SK-N-SH (cell line): ENCODE data around the gene SACM1L.

Experiments used
- EZH2phosphoT487 ChIP-seq: fragments of 200-600 bp; sonication (generic); IDR thresholded peaks from 2 replicates; pipeline ENCODE4 v1.6.1; 2017; ENCODE audit warnings: low read depth, mixed run types, mild to moderate bottlenecking, antibody characterized with exemption, moderate library complexity, borderline replicate concordance
- FOXM1 ChIP-seq: IDR thresholded peaks from 2 replicates; pipeline ENCODE4 v1.4.0; 2012; ENCODE audit warnings: low read depth, mild to moderate bottlenecking
- JUND ChIP-seq: IDR thresholded peaks from 2 replicates; pipeline ENCODE4 v1.4.0; 2012
- NFIC ChIP-seq: IDR thresholded peaks from 2 replicates; pipeline ENCODE4 v1.4.0; 2012; ENCODE audit warnings: borderline replicate concordance
- POLR2AphosphoS5 ChIP-seq: IDR thresholded peaks from 2 replicates; pipeline ENCODE4 v1.6.1; 2012; ENCODE audit warnings: low read depth, low read length
- RFX5 ChIP-seq: IDR thresholded peaks from 2 replicates; pipeline ENCODE4 v1.6.1; 2012; ENCODE audit warnings: mild to moderate bottlenecking, improper control_type of control experiment, low read length
- SMC3 ChIP-seq: IDR thresholded peaks from 2 replicates; pipeline ENCODE4 v1.6.1; 2012; ENCODE audit warnings: low read depth, low read length, improper control_type of control experiment
- TAF1 ChIP-seq: IDR thresholded peaks from 2 replicates; pipeline ENCODE4 v1.6.1; 2012; ENCODE audit warnings: low read depth, mild to moderate bottlenecking, low read length, moderate library complexity, borderline replicate concordance
- TCF12 ChIP-seq: IDR thresholded peaks from 2 replicates; pipeline ENCODE4 v1.4.0; 2012
- YY1 ChIP-seq: IDR thresholded peaks from 2 replicates; pipeline ENCODE4 v1.4.0; 2012; ENCODE audit warnings: low read depth, mild to moderate bottlenecking
- TF ChIP-seq, protein P1 (sequence below): IDR thresholded peaks from 2 replicates; pipeline ENCODE4 v1.4.0; 2012; ENCODE audit warnings: low read depth, borderline replicate concordance
- TF ChIP-seq, protein P2 (sequence below): fragments of 200-600 bp; sonication (generic); IDR thresholded peaks from 2 replicates; pipeline ENCODE4 v1.6.1; 2017; ENCODE audit warnings: antibody characterized with exemption, mild to moderate bottlenecking, moderate library complexity
- TF ChIP-seq, protein P3 (sequence below): IDR thresholded peaks from 2 replicates; pipeline ENCODE4 v1.4.0; 2012; ENCODE audit warnings: low read depth
- TF ChIP-seq, protein P4 (sequence below): IDR thresholded peaks from 2 replicates; pipeline ENCODE4 v1.4.0; 2012; ENCODE audit warnings: low read depth, borderline replicate concordance

DNA sequence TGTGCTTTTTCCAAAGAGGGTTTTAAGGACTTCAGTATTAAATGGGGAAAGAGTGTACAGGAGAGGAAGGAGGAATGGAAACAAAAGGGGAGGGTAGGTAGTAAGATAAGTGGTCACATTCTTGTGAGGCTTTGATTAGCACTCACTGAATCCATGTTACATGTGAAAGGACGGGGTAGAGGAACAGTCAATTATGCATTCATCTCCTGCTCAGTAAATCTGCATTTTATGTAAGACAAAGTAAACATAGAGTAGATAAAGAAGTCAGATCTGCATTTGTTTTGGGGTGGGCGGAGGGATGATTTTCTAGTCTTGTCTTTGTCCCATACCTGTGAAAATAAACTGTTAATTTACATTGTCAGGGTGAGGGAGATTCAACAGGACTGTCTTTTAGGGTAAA, 50.8 kb downstream of the SACM1L start:
- TF ChIP-seq, protein P1, sequence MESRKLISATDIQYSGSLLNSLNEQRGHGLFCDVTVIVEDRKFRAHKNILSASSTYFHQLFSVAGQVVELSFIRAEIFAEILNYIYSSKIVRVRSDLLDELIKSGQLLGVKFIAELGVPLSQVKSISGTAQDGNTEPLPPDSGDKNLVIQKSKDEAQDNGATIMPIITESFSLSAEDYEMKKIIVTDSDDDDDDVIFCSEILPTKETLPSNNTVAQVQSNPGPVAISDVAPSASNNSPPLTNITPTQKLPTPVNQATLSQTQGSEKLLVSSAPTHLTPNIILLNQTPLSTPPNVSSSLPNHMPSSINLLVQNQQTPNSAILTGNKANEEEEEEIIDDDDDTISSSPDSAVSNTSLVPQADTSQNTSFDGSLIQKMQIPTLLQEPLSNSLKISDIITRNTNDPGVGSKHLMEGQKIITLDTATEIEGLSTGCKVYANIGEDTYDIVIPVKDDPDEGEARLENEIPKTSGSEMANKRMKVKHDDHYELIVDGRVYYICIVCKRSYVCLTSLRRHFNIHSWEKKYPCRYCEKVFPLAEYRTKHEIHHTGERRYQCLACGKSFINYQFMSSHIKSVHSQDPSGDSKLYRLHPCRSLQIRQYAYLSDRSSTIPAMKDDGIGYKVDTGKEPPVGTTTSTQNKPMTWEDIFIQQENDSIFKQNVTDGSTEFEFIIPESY: no peak
- TF ChIP-seq POLR2AphosphoS5: no peak
- no peak for TF ChIP-seq RFX5
- TF ChIP-seq, protein P2, sequence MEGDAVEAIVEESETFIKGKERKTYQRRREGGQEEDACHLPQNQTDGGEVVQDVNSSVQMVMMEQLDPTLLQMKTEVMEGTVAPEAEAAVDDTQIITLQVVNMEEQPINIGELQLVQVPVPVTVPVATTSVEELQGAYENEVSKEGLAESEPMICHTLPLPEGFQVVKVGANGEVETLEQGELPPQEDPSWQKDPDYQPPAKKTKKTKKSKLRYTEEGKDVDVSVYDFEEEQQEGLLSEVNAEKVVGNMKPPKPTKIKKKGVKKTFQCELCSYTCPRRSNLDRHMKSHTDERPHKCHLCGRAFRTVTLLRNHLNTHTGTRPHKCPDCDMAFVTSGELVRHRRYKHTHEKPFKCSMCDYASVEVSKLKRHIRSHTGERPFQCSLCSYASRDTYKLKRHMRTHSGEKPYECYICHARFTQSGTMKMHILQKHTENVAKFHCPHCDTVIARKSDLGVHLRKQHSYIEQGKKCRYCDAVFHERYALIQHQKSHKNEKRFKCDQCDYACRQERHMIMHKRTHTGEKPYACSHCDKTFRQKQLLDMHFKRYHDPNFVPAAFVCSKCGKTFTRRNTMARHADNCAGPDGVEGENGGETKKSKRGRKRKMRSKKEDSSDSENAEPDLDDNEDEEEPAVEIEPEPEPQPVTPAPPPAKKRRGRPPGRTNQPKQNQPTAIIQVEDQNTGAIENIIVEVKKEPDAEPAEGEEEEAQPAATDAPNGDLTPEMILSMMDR: no peak
- no peak for TF ChIP-seq SMC3
- no peak for TF ChIP-seq TAF1
- TF ChIP-seq TCF12: no peak
- TF ChIP-seq, protein P3, sequence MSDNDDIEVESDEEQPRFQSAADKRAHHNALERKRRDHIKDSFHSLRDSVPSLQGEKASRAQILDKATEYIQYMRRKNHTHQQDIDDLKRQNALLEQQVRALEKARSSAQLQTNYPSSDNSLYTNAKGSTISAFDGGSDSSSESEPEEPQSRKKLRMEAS: no peak
- TF ChIP-seq, protein P4, sequence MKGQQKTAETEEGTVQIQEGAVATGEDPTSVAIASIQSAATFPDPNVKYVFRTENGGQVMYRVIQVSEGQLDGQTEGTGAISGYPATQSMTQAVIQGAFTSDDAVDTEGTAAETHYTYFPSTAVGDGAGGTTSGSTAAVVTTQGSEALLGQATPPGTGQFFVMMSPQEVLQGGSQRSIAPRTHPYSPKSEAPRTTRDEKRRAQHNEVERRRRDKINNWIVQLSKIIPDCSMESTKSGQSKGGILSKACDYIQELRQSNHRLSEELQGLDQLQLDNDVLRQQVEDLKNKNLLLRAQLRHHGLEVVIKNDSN: no peak
- TF ChIP-seq NFIC: no peak
- TF ChIP-seq YY1: no peak
- TF ChIP-seq EZH2phosphoT487: no peak
- no peak for TF ChIP-seq FOXM1
- TF ChIP-seq JUND: no peak
